Stimulated activated CD4-positive, alpha-beta T cell treated with anti-CD3 and anti-CD28 coated beads, TNF-alpha, amount 100 ng/mL, for 48 hours (primary cell): ENCODE data around the gene IGSF23.

Source experiments
- DNase-seq, 3 donors: peaks; one replicate each; pipeline ENCODE4 v3.0.0-alpha.2; 2020; ENCODE audit warnings: low read depth in 3 of 3

IGSF23 gene

GRCh38 chr19:44641501-44642265, 28.3 kb downstream of the IGSF23 start:
- no peak for DNase-seq

GRCh38 chr19:44642377-44642776, 29.0 kb downstream of the IGSF23 start:
- no peak for DNase-seq

GRCh38 chr19:44643605-44644401, 30.4 kb downstream of the IGSF23 start, which contains the start of gene PVR:
Gene PVR (plus strand): TSS chr19:44643910. CDS start chr19:44644097, 187 bp downstream.
- peak; percentile 7 to 24 (median 20) for DNase-seq

GRCh38 chr19:44644402-44645016, 31.1 kb downstream of the IGSF23 start:
- no peak for DNase-seq

GRCh38 chr19:44645407-44646048, 32.2 kb downstream of the IGSF23 start:
- DNase-seq = no peak

- no peak for DNase-seq
Observed at GRCh38 chr19:44646049-44646416, 32.7 kb downstream of the IGSF23 start.

- DNase-seq = no peak
Observed at GRCh38 chr19:44647144-44647543, 33.8 kb downstream of the IGSF23 start.

GRCh38 chr19:44648631-44649251, 35.4 kb downstream of the IGSF23 start:
- DNase-seq = no peak

- no peak for DNase-seq
Observed at GRCh38 chr19:44649578-44650145, 36.3 kb downstream of the IGSF23 start.

GRCh38 chr19:44653343-44653742, 40.0 kb downstream of the IGSF23 start:
- no peak for DNase-seq

- peak; percentile 49 to 70 (median 63) for DNase-seq
Observed at GRCh38 chr19:44653977-44654774, 40.8 kb downstream of the IGSF23 start.

- DNase-seq = peak; percentile 47 to 56 (median 53)
Observed at GRCh38 chr19:44657211-44657921, 44.0 kb downstream of the IGSF23 start.

- no peak for DNase-seq
Observed at GRCh38 chr19:44658069-44658733, 44.8 kb downstream of the IGSF23 start.

- DNase-seq = no peak
Observed at GRCh38 chr19:44660081-44660480, 46.7 kb downstream of the IGSF23 start.

- no peak for DNase-seq
Observed at GRCh38 chr19:44661205-44661604, 47.8 kb downstream of the IGSF23 start.

GRCh38 chr19:44661904-44662303, 48.5 kb downstream of the IGSF23 start:
- no peak for DNase-seq

GRCh38 chr19:44662691-44663385, 49.5 kb downstream of the IGSF23 start:
- no peak for DNase-seq

- no peak for DNase-seq
Observed at GRCh38 chr19:44663996-44664395, 50.6 kb downstream of the IGSF23 start.

- DNase-seq = no peak
Observed at GRCh38 chr19:44664976-44665375, 51.6 kb downstream of the IGSF23 start.
